ENCODE results near the gene SLC6A20. TPM values are rescaled to one million over a fixed set of nuclear protein-coding genes. Genes with fewer than 3 reads are reported as not detected.

The SLC6A20 gene
- total RNA-seq, 5 donors from 2014 or later (not counting 1 experiment from before 2014, with no cell fraction given) = 0.12 to 0.44 (median 0.24) TPM; not detected in 1

GRCh38 chr3:45773714-45774449 lies 22.5 kb downstream of the SLC6A20 start:
- Histone ChIP-seq H3K36me3 (ENCODE audit: control insufficient read depth in 2 of 2, extremely low read depth in 1 of 2, insufficient read depth in 1 of 2, low read length in 1 of 2) (no peaks in the 10 kb centered on the region), H3K27me3 (replicated peaks in 1 of 2; ENCODE audit: control insufficient read depth in 2 of 2, extremely low read depth in 1 of 2, insufficient read depth in 2 of 2, low read length in 1 of 2) (peaks cover 0 to 22% of the 10 kb centered on the region in 2 experiments), H3K4me1 (ENCODE audit: control insufficient read depth in 1 of 2, extremely low read depth in 1 of 2, insufficient read depth in 2 of 2, low read length in 2 of 2) (peaks cover 0 to 13% of the 10 kb centered on the region in 2 experiments), H3K4me3 (ENCODE audit: control insufficient read depth in 1 of 2, extremely low read depth in 1 of 2, low read length in 1 of 2) (no peak overlapping the region), H3K9me3 (no peaks in the 10 kb centered on the region), H3K27ac (ENCODE audit: low read length) (no peak overlapping the region)
- no peak overlapping the region for H3K27ac Mint-ChIP-seq
- H3K4me1 Mint-ChIP-seq = peaks cover 11 to 21% (median 17%) of the 10 kb centered on the region in 3 donors
- ChIA-PET CTCF (interaction anchor here in 1 of 2 donors (1.0 kb wide), 1 partner anchor 155 kb away, joined by 6 read pairs; no protein-coding TSS in a partner anchor), POLR2A (interaction anchor here in 1 of 2 donors (0.6 kb wide), 1 partner anchor 34 kb away, joined by 3 read pairs; no protein-coding TSS in a partner anchor)
- no peaks in the 10 kb centered on the region for H3K36me3 Mint-ChIP-seq
- no peaks in the 10 kb centered on the region for H3K9me3 Mint-ChIP-seq
- WGBS (ENCODE audit: insufficient coverage) = no CpG with 5 or more reads among the region's 7 CpGs
- no peak overlapping the region for H3K4me3 Mint-ChIP-seq
- peaks cover 0 to 15% of the 10 kb centered on the region in 2 donors for H3K27me3 Mint-ChIP-seq
- DNase-seq = no peak
- ATAC-seq (replicated peaks in 1 of 4) = no peak

GRCh38 chr3:45773072-45773471 lies 23.3 kb downstream of the SLC6A20 start:
- H3K27me3 ChIP-seq (replicated peaks in 1 of 2; ENCODE audit: control insufficient read depth in 2 of 2, extremely low read depth in 1 of 2, insufficient read depth in 2 of 2, low read length in 1 of 2) = peaks cover 0 to 21% of the 10 kb centered on the region in 2 experiments
- Mint-ChIP-seq H3K27me3 (peaks cover 0 to 16% of the 10 kb centered on the region in 2 donors), H3K4me3 (no peak overlapping the region), H3K4me1 (peaks cover 11 to 21% (median 17%) of the 10 kb centered on the region in 3 donors), H3K36me3 (no peaks in the 10 kb centered on the region), H3K27ac (peak overlapping the region in 1 of 2 donors; percentile 5), H3K9me3 (no peaks in the 10 kb centered on the region)
- POLR2A ChIA-PET = no interaction called here
- H3K4me1 ChIP-seq (ENCODE audit: control insufficient read depth in 1 of 2, extremely low read depth in 1 of 2, insufficient read depth in 2 of 2, low read length in 2 of 2) = peaks cover 0 to 13% of the 10 kb centered on the region in 2 experiments
- ATAC-seq (replicated peaks in 1 of 4) (no peak), DNase-seq (no peak)
- no peaks in the 10 kb centered on the region for H3K36me3 ChIP-seq (ENCODE audit: control insufficient read depth in 2 of 2, extremely low read depth in 1 of 2, insufficient read depth in 1 of 2, low read length in 1 of 2)
- WGBS (ENCODE audit: insufficient coverage) = no CpG with 5 or more reads among the region's 5 CpGs
- CTCF ChIA-PET = no interaction called here
- H3K9me3 ChIP-seq = no peaks in the 10 kb centered on the region
- no peak overlapping the region for H3K4me3 ChIP-seq (ENCODE audit: control insufficient read depth in 1 of 2, extremely low read depth in 1 of 2, low read length in 1 of 2)
- H3K27ac ChIP-seq (ENCODE audit: low read length) = no peak overlapping the region

- peaks cover 0 to 22% of the 10 kb centered on the region in 2 donors for H3K27me3 Mint-ChIP-seq
- Histone ChIP-seq H3K4me3 (ENCODE audit: control insufficient read depth in 1 of 2, extremely low read depth in 1 of 2, low read length in 1 of 2) (no peak overlapping the region), H3K27ac (ENCODE audit: low read length) (no peak overlapping the region), H3K27me3 (replicated peaks in 1 of 2; ENCODE audit: control insufficient read depth in 2 of 2, extremely low read depth in 1 of 2, insufficient read depth in 2 of 2, low read length in 1 of 2) (peaks cover 0 to 21% of the 10 kb centered on the region in 2 experiments), H3K4me1 (ENCODE audit: control insufficient read depth in 1 of 2, extremely low read depth in 1 of 2, insufficient read depth in 2 of 2, low read length in 2 of 2) (peaks cover 0 to 13% of the 10 kb centered on the region in 2 experiments), H3K36me3 (ENCODE audit: control insufficient read depth in 2 of 2, extremely low read depth in 1 of 2, insufficient read depth in 1 of 2, low read length in 1 of 2) (no peaks in the 10 kb centered on the region), H3K9me3 (no peaks in the 10 kb centered on the region)
- CTCF ChIA-PET = no interaction called here
- peaks cover 0 to 3% (median 0%) of the 10 kb centered on the region in 3 donors for H3K9me3 Mint-ChIP-seq
- peak in 3 of 4 experiments; percentile 15 to 83 (median 57) for ATAC-seq (replicated peaks in 1 of 4)
- peaks cover 11 to 21% (median 17%) of the 10 kb centered on the region in 3 donors for H3K4me1 Mint-ChIP-seq
- no peak overlapping the region for H3K4me3 Mint-ChIP-seq
- H3K27ac Mint-ChIP-seq = peak overlapping the region in 1 of 2 donors; percentile 5
- peak in 1 of 35 experiments; percentile 22 for DNase-seq
- POLR2A ChIA-PET = no interaction called here
- H3K36me3 Mint-ChIP-seq = no peaks in the 10 kb centered on the region
- WGBS (ENCODE audit: insufficient coverage) = 85% methylated on average over 10 of the region's 16 CpGs
These were observed 23.8 kb downstream of the SLC6A20 start for GRCh38 chr3:45772341-45773035.

- Histone ChIP-seq H3K9me3 (no peaks in the 10 kb centered on the region), H3K4me3 (ENCODE audit: control insufficient read depth in 1 of 2, extremely low read depth in 1 of 2, low read length in 1 of 2) (no peak overlapping the region), H3K36me3 (ENCODE audit: control insufficient read depth in 2 of 2, extremely low read depth in 1 of 2, insufficient read depth in 1 of 2, low read length in 1 of 2) (no peaks in the 10 kb centered on the region), H3K27me3 (replicated peaks in 1 of 2; ENCODE audit: control insufficient read depth in 2 of 2, extremely low read depth in 1 of 2, insufficient read depth in 2 of 2, low read length in 1 of 2) (peaks cover 0 to 18% of the 10 kb centered on the region in 2 experiments), H3K4me1 (ENCODE audit: control insufficient read depth in 1 of 2, extremely low read depth in 1 of 2, insufficient read depth in 2 of 2, low read length in 2 of 2) (peaks cover 0 to 13% of the 10 kb centered on the region in 2 experiments), H3K27ac (ENCODE audit: low read length) (no peak overlapping the region)
- Mint-ChIP-seq H3K27me3 (peaks cover 0 to 24% of the 10 kb centered on the region in 2 donors), H3K4me1 (peaks cover 11 to 21% (median 17%) of the 10 kb centered on the region in 3 donors), H3K9me3 (peaks cover 0 to 8% (median 0%) of the 10 kb centered on the region in 3 donors), H3K27ac (no peak overlapping the region), H3K4me3 (no peak overlapping the region), H3K36me3 (no peaks in the 10 kb centered on the region)
- ChIA-PET POLR2A (no interaction called here), CTCF (no interaction called here)
- no peak for DNase-seq
- ATAC-seq (replicated peaks in 1 of 4) = no peak
- 100% methylated on average over 2 of the region's 5 CpGs for WGBS (ENCODE audit: insufficient coverage)
These were observed 24.5 kb downstream of the SLC6A20 start for GRCh38 chr3:45771831-45772230.

- Mint-ChIP-seq H3K27me3 (peaks cover 0 to 24% of the 10 kb centered on the region in 2 donors), H3K4me3 (no peak overlapping the region), H3K27ac (no peak overlapping the region), H3K36me3 (no peaks in the 10 kb centered on the region), H3K4me1 (peaks cover 11 to 21% (median 17%) of the 10 kb centered on the region in 3 donors), H3K9me3 (peaks cover 0 to 8% (median 0%) of the 10 kb centered on the region in 3 donors)
- 92% methylated on average over 6 of the region's 9 CpGs for WGBS (ENCODE audit: insufficient coverage)
- DNase-seq (no peak), ATAC-seq (replicated peaks in 1 of 4) (no peak)
- H3K4me3 ChIP-seq (ENCODE audit: control insufficient read depth in 1 of 2, extremely low read depth in 1 of 2, low read length in 1 of 2) = no peak overlapping the region
- no peaks in the 10 kb centered on the region for H3K9me3 ChIP-seq
- H3K4me1 ChIP-seq (ENCODE audit: control insufficient read depth in 1 of 2, extremely low read depth in 1 of 2, insufficient read depth in 2 of 2, low read length in 2 of 2) = peaks cover 0 to 13% of the 10 kb centered on the region in 2 experiments
- ChIA-PET CTCF (no interaction called here), POLR2A (no interaction called here)
- H3K27me3 ChIP-seq (replicated peaks in 1 of 2; ENCODE audit: control insufficient read depth in 2 of 2, extremely low read depth in 1 of 2, insufficient read depth in 2 of 2, low read length in 1 of 2) = peaks cover 0 to 12% of the 10 kb centered on the region in 2 experiments
- H3K36me3 ChIP-seq (ENCODE audit: control insufficient read depth in 2 of 2, extremely low read depth in 1 of 2, insufficient read depth in 1 of 2, low read length in 1 of 2) = no peaks in the 10 kb centered on the region
- no peak overlapping the region for H3K27ac ChIP-seq (ENCODE audit: low read length)
These were observed 25.1 kb downstream of the SLC6A20 start for GRCh38 chr3:45771166-45771775.

- H3K27ac ChIP-seq (ENCODE audit: low read length) = no peak overlapping the region
- 94% methylated on average over 7 of the region's 8 CpGs for WGBS (ENCODE audit: insufficient coverage)
- Mint-ChIP-seq H3K27me3 (peaks cover 0 to 10% of the 10 kb centered on the region in 2 donors), H3K4me3 (no peak overlapping the region), H3K4me1 (peaks cover 0 to 7% (median 3%) of the 10 kb centered on the region in 3 donors), H3K36me3 (no peaks in the 10 kb centered on the region), H3K9me3 (peaks cover 0 to 8% (median 0%) of the 10 kb centered on the region in 3 donors), H3K27ac (no peak overlapping the region)
- ChIA-PET CTCF (no interaction called here), POLR2A (no interaction called here)
- H3K27me3 ChIP-seq (replicated peaks in 1 of 2; ENCODE audit: control insufficient read depth in 2 of 2, extremely low read depth in 1 of 2, insufficient read depth in 2 of 2, low read length in 1 of 2) = peaks cover 0 to 21% of the 10 kb centered on the region in 2 experiments
- no peak overlapping the region for H3K4me3 ChIP-seq (ENCODE audit: control insufficient read depth in 1 of 2, extremely low read depth in 1 of 2, low read length in 1 of 2)
- DNase-seq = no peak
- no peaks in the 10 kb centered on the region for H3K36me3 ChIP-seq (ENCODE audit: control insufficient read depth in 2 of 2, extremely low read depth in 1 of 2, insufficient read depth in 1 of 2, low read length in 1 of 2)
- no peak for ATAC-seq (replicated peaks in 1 of 4)
- H3K9me3 ChIP-seq = no peaks in the 10 kb centered on the region
- H3K4me1 ChIP-seq (ENCODE audit: control insufficient read depth in 1 of 2, extremely low read depth in 1 of 2, insufficient read depth in 2 of 2, low read length in 2 of 2) = peaks cover 0 to 3% of the 10 kb centered on the region in 2 experiments
These were observed 30.4 kb downstream of the SLC6A20 start for GRCh38 chr3:45765958-45766357.
